Karpas-422 (cell line): ENCODE data around the gene C16orf74. TPM values are rescaled to one million over a fixed set of nuclear protein-coding genes. Genes with fewer than 3 reads are reported as not detected.

Experiments used
- DNase-seq: peaks from one replicate; pipeline ENCODE4 v3.0.0-alpha.2; 2015
- H2AFZ ChIP-seq: fragments of 200-600 bp; sonication (generic); 2 replicates; pipeline ENCODE4 v1.6.1; 2014; ENCODE audit warnings: antibody characterized with exemption, low read length, mixed read lengths
- H3K27ac ChIP-seq: fragments of 200-600 bp; sonication (generic); 2 replicates; pipeline ENCODE4 v1.5.1; 2014; ENCODE audit warnings: mild to moderate bottlenecking, low read length, moderate library complexity
- H3K27me3 ChIP-seq: fragments of 200-600 bp; sonication (generic); 2 replicates; pipeline ENCODE4 v1.6.1; 2014; ENCODE audit warnings: low read length, mixed read lengths
- H3K36me3 ChIP-seq: fragments of 200-600 bp; sonication (generic); 2 replicates; pipeline ENCODE4 v1.6.1; 2014; ENCODE audit warnings: low read length, mixed read lengths; ENCODE audit not compliant: insufficient read depth
- H3K4me1 ChIP-seq: fragments of 200-600 bp; sonication (generic); 2 replicates; pipeline ENCODE4 v1.6.1; 2014; ENCODE audit warnings: mild to moderate bottlenecking, low read length, mixed read lengths
- H3K4me2 ChIP-seq: fragments of 200-600 bp; sonication (generic); 2 replicates; pipeline ENCODE4 v1.6.1; 2014; ENCODE audit warnings: low read length, low read depth, mild to moderate bottlenecking; ENCODE audit not compliant: poor library complexity, severe bottlenecking
- H3K4me3 ChIP-seq: fragments of 200-600 bp; sonication (generic); 2 replicates; pipeline ENCODE4 v1.5.1; 2014; ENCODE audit warnings: mild to moderate bottlenecking, antibody characterized with exemption, low read length, mixed read lengths
- H3K79me2 ChIP-seq: fragments of 200-600 bp; sonication (generic); 2 replicates; pipeline ENCODE4 v1.6.1; 2014; ENCODE audit warnings: mild to moderate bottlenecking, low read length, mixed read lengths
- H3K9ac ChIP-seq: fragments of 200-600 bp; sonication (generic); 2 replicates; pipeline ENCODE4 v1.6.0; 2014; ENCODE audit warnings: low read length
- H3K9me2 ChIP-seq: fragments of 200-600 bp; sonication (generic), shearing (Covaris generic); replicated peaks from 2 replicates; pipeline ENCODE4 v1.6.0; 2014; ENCODE audit warnings: mild to moderate bottlenecking, low read length, moderate library complexity; ENCODE audit not compliant: insufficient read depth
- H3K9me3 ChIP-seq: fragments of 300-700, 200-600 bp; sonication (generic); 2 replicates; pipeline ENCODE4 v1.6.1; 2014; ENCODE audit warnings: low read length, mixed read lengths
- H4K20me1 ChIP-seq: fragments of 200-600 bp; sonication (generic); 2 replicates; pipeline ENCODE4 v1.6.1; 2014; ENCODE audit warnings: mild to moderate bottlenecking, antibody characterized with exemption, low read length, low read depth; ENCODE audit not compliant: insufficient read depth
- total RNA-seq: library from RNA; depleted of rRNA; stranded (reverse); fragments of >200 nt; shearing (Covaris generic); gene quantifications from 2 replicates; pipeline ENCODE4 v1.2.3, GENCODE V29; 2014; ENCODE audit warnings: low replicate concordance

C16orf74 gene
- total RNA-seq, 1 experiment from 2014 or later = 13.3 TPM

GRCh38 chr16:85689285-85689949 lies 61.5 kb downstream of the C16orf74 start:
- Histone ChIP-seq H2AFZ (0 out of 2 replicates have a peak overlapping the region, but pooled peaks have one; percentile 50), H3K36me3 (no peaks in the 10 kb centered on the region; the same call in 1 of the 2 replicates), H3K9ac (peak overlapping the region; percentile 49; the same call in 1 of the 2 replicates), H3K4me2 (peak overlapping the region; percentile 81), H3K27ac (no peak overlapping the region), H4K20me1 (no peaks in the 10 kb centered on the region), H3K9me3 (no peaks in the 10 kb centered on the region), H3K9me2 (no peaks in the 10 kb centered on the region), H3K79me2 (peaks cover 24% of the 10 kb centered on the region), H3K27me3 (no peaks in the 10 kb centered on the region), H3K4me1 (peaks cover 38% of the 10 kb centered on the region), H3K4me3 (peak overlapping the region; percentile 59)
- no peak for DNase-seq

DNA sequence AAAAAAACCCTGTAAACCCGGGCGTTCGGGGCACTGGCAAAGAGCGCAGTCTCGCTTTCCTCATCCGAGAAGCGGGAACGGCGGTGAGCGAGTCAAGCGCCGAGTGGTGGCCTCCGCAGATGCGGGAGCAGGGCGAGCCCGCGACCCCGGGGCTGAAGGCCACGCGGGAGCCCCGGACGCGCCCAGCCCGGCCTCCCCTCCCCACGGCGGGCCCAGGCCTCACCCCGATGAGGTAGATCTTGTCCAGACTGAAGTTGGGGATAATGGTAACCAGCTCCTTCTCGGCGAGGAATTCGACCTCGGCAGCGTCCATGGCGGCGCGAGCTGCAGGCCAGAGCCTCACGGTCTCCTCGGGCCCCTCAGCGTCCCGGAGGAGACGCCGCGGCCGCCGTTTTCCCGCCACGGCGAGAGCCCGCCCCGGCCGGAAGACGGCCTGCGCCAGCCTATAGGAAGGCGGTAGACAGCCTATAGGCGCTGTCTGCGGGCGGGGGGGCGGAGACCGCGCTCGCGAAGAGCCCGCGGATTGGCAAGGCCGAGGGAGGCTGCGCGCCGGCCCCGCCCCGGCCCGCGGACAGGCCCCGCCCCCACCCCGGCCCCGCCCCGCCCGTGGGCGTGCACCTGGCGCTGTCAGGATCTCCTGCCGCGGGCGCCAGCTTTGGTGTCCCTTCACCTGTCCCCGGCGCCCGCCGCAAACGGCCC lies 62.2 kb downstream of the C16orf74 start, which contains the start of gene GINS2:
TSS of gene GINS2 (minus strand) at position 369 of the 699 bp plus-strand sequence. CDS start at position 313, 56 bp downstream.
- no peak within 1 kb of the TSS for H3K27ac ChIP-seq
- peak within 1 kb of the TSS; percentile 92 for H2AFZ ChIP-seq
- no peaks in the 10 kb centered on the region; the same call in 1 of the 2 replicates for H3K36me3 ChIP-seq
- peak; percentile 97 for DNase-seq
- H3K9ac ChIP-seq = peak within 1 kb of the TSS; percentile 82
- H3K9me3 ChIP-seq = no peaks in the 10 kb centered on the region
- no peaks in the 10 kb centered on the region for H4K20me1 ChIP-seq
- H3K4me2 ChIP-seq = peak within 1 kb of the TSS; percentile 89
- peak within 1 kb of the TSS; percentile 89 for H3K4me3 ChIP-seq
- H3K9me2 ChIP-seq = no peaks in the 10 kb centered on the region
- no peaks in the 10 kb centered on the region for H3K27me3 ChIP-seq
- peaks cover 31% of the 10 kb centered on the region for H3K79me2 ChIP-seq
- peaks cover 38% of the 10 kb centered on the region for H3K4me1 ChIP-seq

DNA sequence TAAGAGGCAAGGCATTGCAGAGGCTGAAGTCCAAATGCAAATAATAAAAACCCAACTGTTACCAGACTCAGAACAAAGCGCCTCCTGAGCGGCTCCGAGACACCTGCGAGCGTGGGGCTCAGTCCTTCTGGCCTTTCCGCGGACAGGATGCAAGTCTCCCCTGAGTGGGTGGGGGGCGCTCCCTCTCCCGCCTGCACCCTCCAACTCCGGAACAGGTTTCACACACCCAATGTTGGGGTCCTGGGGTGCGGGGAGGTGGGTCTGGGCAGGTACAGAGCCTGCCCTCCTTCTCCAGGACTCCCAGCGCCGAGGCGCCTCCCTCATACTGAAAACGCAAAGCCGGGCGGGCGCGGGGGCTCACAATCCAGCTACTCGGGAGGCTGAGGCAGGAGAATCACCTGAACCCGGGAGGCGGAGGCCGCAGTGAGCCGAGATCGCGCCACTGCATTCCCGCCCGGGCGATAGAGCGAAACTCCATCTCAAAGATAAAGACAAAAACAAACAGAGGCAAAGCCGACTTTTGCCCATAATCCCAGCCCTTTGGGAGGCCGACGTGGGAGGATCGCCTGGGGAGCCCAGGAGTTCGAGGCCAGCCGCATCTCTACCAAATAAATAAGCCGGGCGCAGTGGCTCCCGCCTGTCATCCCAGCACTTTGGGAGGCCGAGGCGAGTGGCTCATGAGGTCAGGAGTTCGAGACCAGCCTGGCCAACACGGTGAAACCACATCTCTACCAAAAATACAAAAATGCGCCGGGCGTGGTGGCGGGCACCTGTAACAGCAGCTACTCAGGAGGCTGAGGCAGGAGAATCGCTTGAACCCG lies 63.0 kb downstream of the C16orf74 start:
- H3K4me3 ChIP-seq = peak overlapping the region; percentile 89
- H3K27ac ChIP-seq = no peak overlapping the region
- H3K9me3 ChIP-seq = no peaks in the 10 kb centered on the region
- H3K79me2 ChIP-seq = peaks cover 31% of the 10 kb centered on the region
- no peak overlapping the region; the same call in 1 of the 2 replicates for H2AFZ ChIP-seq
- H3K4me2 ChIP-seq = peak overlapping the region; percentile 89
- H4K20me1 ChIP-seq = no peaks in the 10 kb centered on the region
- H3K9me2 ChIP-seq = no peaks in the 10 kb centered on the region
- no peaks in the 10 kb centered on the region for H3K27me3 ChIP-seq
- peak overlapping the region; percentile 82 for H3K9ac ChIP-seq
- peaks cover 38% of the 10 kb centered on the region for H3K4me1 ChIP-seq
- no peaks in the 10 kb centered on the region; the same call in 1 of the 2 replicates for H3K36me3 ChIP-seq
- DNase-seq = no peak

DNA sequence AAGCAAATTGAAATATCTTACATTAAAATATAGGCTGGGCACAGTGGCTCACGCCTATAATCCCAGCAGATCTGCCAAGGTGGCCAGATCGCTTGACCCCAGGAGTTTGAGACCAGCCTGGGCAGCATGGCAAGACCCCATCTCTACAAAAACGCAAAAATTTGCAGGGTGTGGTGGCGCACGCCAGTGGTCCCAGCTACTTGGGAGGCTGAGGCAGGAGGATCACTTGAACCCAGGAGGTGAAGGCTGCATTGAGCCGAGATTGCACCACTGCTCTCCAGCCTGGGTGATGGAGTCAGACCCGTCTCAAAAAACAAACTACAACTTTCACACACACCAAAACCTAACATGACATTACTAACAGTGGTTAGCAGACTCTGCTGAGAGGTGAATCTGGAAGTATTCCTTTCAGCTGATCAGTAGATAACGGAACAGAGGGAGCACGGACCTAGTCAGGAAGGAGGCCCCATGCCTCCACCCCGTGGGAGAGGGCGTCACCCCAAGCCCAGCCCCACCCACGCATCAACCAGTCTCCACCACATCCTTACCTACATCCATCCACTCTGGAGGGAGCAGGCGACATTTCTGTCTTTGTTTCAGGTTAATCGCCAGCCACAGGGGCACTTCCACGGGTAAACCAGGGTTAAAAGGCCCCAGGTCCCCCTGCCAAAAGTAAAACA lies 63.8 kb downstream of the C16orf74 start:
- H3K9me3 ChIP-seq = no peaks in the 10 kb centered on the region
- peak overlapping the region; percentile 89 for H3K4me2 ChIP-seq
- no peaks in the 10 kb centered on the region; the same call in 1 of the 2 replicates for H3K36me3 ChIP-seq
- no peak overlapping the region for H2AFZ ChIP-seq
- peak overlapping the region; percentile 89 for H3K4me3 ChIP-seq
- DNase-seq = no peak
- H3K79me2 ChIP-seq = peaks cover 31% of the 10 kb centered on the region
- H3K4me1 ChIP-seq = peaks cover 38% of the 10 kb centered on the region
- no peaks in the 10 kb centered on the region for H3K27me3 ChIP-seq
- H3K27ac ChIP-seq = no peak overlapping the region; the same call in 1 of the 2 replicates
- no peaks in the 10 kb centered on the region for H4K20me1 ChIP-seq
- no peaks in the 10 kb centered on the region for H3K9me2 ChIP-seq
- no peak overlapping the region for H3K9ac ChIP-seq

DNA sequence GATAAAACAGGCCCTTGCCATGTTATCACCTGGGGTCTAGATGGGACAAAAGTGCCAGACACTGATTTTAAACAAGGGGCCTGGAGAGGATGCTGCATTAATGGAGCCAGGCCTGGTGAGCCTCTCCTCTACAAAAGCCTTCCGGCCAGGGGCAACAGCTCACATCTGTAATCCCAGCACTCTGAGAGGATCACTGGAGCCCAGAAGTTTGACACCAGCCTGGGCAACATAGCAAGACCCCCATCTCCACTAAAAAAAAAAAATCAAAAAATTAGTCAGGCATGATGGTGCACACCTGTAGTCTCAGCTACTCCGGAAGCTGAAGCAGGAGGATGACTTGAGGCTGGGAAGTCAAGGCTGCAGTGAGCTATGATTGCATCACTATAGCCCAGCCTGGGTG lies 65.6 kb downstream of the C16orf74 start:
- no peak overlapping the region for H3K4me3 ChIP-seq
- no peaks in the 10 kb centered on the region for H3K9me3 ChIP-seq
- no peaks in the 10 kb centered on the region; the same call in 1 of the 2 replicates for H3K36me3 ChIP-seq
- H3K27me3 ChIP-seq = no peaks in the 10 kb centered on the region
- no peak overlapping the region for H3K4me2 ChIP-seq
- peaks cover 31% of the 10 kb centered on the region for H3K79me2 ChIP-seq
- H4K20me1 ChIP-seq = no peaks in the 10 kb centered on the region
- peaks cover 38% of the 10 kb centered on the region for H3K4me1 ChIP-seq
- H3K9ac ChIP-seq = no peak overlapping the region
- H3K9me2 ChIP-seq = no peaks in the 10 kb centered on the region
- H3K27ac ChIP-seq = no peak overlapping the region
- no peak overlapping the region for H2AFZ ChIP-seq
- no peak for DNase-seq

- DNase-seq = no peak
- no peaks in the 10 kb centered on the region for H3K9me3 ChIP-seq
- H3K4me2 ChIP-seq = no peak overlapping the region
- no peaks in the 10 kb centered on the region; the same call in 1 of the 2 replicates for H3K36me3 ChIP-seq
- no peak overlapping the region for H2AFZ ChIP-seq
- H3K27ac ChIP-seq = no peak overlapping the region
- H3K27me3 ChIP-seq = no peaks in the 10 kb centered on the region
- no peaks in the 10 kb centered on the region for H3K9me2 ChIP-seq
- peaks cover 29% of the 10 kb centered on the region for H3K79me2 ChIP-seq
- H3K4me1 ChIP-seq = peaks cover 28% of the 10 kb centered on the region
- H3K4me3 ChIP-seq = no peak overlapping the region
- no peaks in the 10 kb centered on the region for H4K20me1 ChIP-seq
- no peak overlapping the region for H3K9ac ChIP-seq
Observed at GRCh38 chr16:85683363-85683762, 67.5 kb downstream of the C16orf74 start.

DNA sequence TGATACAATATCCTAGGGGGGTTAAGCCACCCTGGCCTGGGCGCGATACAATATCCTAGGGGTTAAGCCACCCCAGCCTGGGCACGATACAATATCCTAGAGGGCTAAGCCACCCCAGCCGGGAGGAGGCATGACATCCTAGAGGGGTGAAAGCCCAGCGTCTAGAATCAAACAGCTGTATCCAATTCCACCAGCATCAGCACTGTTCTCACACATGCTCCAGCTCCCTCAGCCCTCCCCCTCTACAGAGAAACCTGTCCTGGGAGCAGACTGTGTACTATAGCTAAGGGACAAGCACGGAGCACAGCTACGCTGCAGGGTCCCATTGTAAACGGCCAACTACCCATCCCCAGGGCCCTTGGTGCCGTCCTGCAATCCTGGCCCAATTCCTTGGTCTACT lies 68.4 kb downstream of the C16orf74 start:
- H3K4me2 ChIP-seq = no peak overlapping the region

More for the DNA sequence above, 68.4 kb downstream of the C16orf74 start:
- no peaks in the 10 kb centered on the region for H3K27me3 ChIP-seq
- H3K4me1 ChIP-seq = peaks cover 20% of the 10 kb centered on the region
- H3K27ac ChIP-seq = no peak overlapping the region
- no peak overlapping the region for H3K9ac ChIP-seq
- no peaks in the 10 kb centered on the region; the same call in 1 of the 2 replicates for H3K36me3 ChIP-seq
- H2AFZ ChIP-seq = no peak overlapping the region
- no peaks in the 10 kb centered on the region for H3K9me2 ChIP-seq
- peaks cover 20% of the 10 kb centered on the region for H3K79me2 ChIP-seq
- DNase-seq = no peak
- H3K4me3 ChIP-seq = no peak overlapping the region
- H3K9me3 ChIP-seq = no peaks in the 10 kb centered on the region
- no peaks in the 10 kb centered on the region for H4K20me1 ChIP-seq
